ENCODE results near the gene CDK5R1. TPM values are rescaled to one million over a fixed set of nuclear protein-coding genes. Genes with fewer than 3 reads are reported as not detected.
"Not testable (repeated sequence)": the region's sequence is repeated elsewhere in the genome, so short reads cannot be mapped to it uniquely, and the experiment has no call there.

The CDK5R1 gene
- total RNA-seq, 1 experiment from 2014 or later, result 4.0 TPM

DNA sequence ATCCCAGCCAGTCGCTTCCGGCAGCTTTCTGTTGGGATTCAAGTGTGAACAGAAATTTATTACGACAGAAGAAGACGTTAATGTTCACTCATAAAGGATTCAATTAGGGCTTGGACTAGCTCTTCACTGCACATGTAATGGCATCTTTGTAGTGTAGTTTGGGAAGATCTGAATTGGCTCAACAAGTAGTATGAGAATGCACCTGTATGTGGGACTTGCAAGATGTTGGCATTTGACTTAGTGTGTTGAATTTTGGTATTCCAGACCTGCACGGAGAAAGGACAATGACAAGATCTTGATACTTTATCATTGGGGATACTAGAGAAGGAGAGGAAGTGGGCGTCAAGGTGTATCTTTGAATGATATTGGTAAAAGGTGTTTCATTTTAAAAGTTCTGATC is 41.3 kb upstream of the CDK5R1 start:
- ChIA-PET POLR2A (interaction anchor here (0.6 to 3.4 kb wide), 16 partner anchors 9 to 466 kb away, joined by 3 to 20 read pairs (median 4); partner anchors contain the start of genes CDK5R1 and ZNF207), CTCF (interaction anchor here (0.5 to 3.1 kb wide), 5 partner anchors 16 to 358 kb away, joined by 3 to 13 read pairs (median 5); no protein-coding TSS in a partner anchor)
- intact Hi-C loops (cut with micrococcal nuclease), result loop anchor here (2.0 to 10.0 kb wide), 2 partner anchors 91 to 193 kb away; partner anchors contain the start of gene ZNF207
- no peaks in the 10 kb centered on the region for H3K9me3 Mint-ChIP-seq (ENCODE audit: unreplicated experiment)
- H3K4me3 Mint-ChIP-seq (ENCODE audit: unreplicated experiment), result peak overlapping the region; percentile 91
- TF ChIP-seq, protein P1, sequence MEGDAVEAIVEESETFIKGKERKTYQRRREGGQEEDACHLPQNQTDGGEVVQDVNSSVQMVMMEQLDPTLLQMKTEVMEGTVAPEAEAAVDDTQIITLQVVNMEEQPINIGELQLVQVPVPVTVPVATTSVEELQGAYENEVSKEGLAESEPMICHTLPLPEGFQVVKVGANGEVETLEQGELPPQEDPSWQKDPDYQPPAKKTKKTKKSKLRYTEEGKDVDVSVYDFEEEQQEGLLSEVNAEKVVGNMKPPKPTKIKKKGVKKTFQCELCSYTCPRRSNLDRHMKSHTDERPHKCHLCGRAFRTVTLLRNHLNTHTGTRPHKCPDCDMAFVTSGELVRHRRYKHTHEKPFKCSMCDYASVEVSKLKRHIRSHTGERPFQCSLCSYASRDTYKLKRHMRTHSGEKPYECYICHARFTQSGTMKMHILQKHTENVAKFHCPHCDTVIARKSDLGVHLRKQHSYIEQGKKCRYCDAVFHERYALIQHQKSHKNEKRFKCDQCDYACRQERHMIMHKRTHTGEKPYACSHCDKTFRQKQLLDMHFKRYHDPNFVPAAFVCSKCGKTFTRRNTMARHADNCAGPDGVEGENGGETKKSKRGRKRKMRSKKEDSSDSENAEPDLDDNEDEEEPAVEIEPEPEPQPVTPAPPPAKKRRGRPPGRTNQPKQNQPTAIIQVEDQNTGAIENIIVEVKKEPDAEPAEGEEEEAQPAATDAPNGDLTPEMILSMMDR (IDR thresholded peaks at IDR 0.05; ENCODE audit: unreplicated experiment), result no peak
- H3K27ac Mint-ChIP-seq (ENCODE audit: low read depth, unreplicated experiment), result peak overlapping the region; percentile 78
- H3K36me3 Mint-ChIP-seq (ENCODE audit: insufficient read depth, unreplicated experiment), result peaks cover 50% of the 10 kb centered on the region
- peak; percentile 10 for DNase-seq (ENCODE audit: unreplicated experiment)
- peaks cover 19% of the 10 kb centered on the region for H3K4me1 Mint-ChIP-seq (ENCODE audit: insufficient read depth, unreplicated experiment)
- BruUV-seq (replicated peaks), result TSS peak; percentile 50
- no peaks in the 10 kb centered on the region for H3K27me3 Mint-ChIP-seq (ENCODE audit: insufficient read depth, unreplicated experiment)

DNA sequence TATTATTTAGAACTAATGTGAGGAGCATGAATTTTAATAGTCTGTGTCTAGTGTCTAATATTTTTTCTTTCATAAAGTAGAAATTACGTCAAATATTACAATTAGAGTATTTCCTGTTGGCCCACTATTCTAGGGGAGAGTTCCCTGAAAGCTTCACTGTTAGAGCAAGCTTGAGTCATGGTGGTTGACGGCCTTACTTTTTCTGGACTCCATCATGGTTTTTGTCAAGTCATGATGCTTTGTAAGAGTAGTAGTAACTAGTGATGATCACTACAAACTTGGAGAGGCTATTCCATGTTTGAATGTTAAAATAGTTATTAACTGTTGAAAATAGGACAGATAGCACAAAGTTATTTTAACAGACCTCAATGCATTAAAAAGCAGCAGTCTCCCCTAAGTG is 40.8 kb upstream of the CDK5R1 start:
- CTCF ChIA-PET, result interaction anchor here (1.1 to 1.2 kb wide), 3 partner anchors 13 to 17 kb away, joined by 3 to 5 read pairs (median 3); no protein-coding TSS in a partner anchor
- H3K4me1 Mint-ChIP-seq (ENCODE audit: insufficient read depth, unreplicated experiment), result peaks cover 19% of the 10 kb centered on the region
- no TSS peak for BruUV-seq (replicated peaks)
- TF ChIP-seq, protein P1 (IDR thresholded peaks at IDR 0.05; ENCODE audit: unreplicated experiment), result no peak
- POLR2A ChIA-PET, result interaction anchor here (0.6 to 3.4 kb wide), 8 partner anchors 16 to 95 kb away, joined by 3 to 20 read pairs (median 4); partner anchors contain the start of genes CDK5R1 and ZNF207
- intact Hi-C loops (cut with micrococcal nuclease), result loop anchor here (2.0 to 10.0 kb wide), 2 partner anchors 91 to 193 kb away; partner anchors contain the start of gene ZNF207
- H3K27me3 Mint-ChIP-seq (ENCODE audit: insufficient read depth, unreplicated experiment), result no peaks in the 10 kb centered on the region
- H3K9me3 Mint-ChIP-seq (ENCODE audit: unreplicated experiment), result no peaks in the 10 kb centered on the region
- H3K4me3 Mint-ChIP-seq (ENCODE audit: unreplicated experiment), result peak overlapping the region; percentile 91
- no peak for DNase-seq (ENCODE audit: unreplicated experiment)
- peak overlapping the region; percentile 78 for H3K27ac Mint-ChIP-seq (ENCODE audit: low read depth, unreplicated experiment)
- H3K36me3 Mint-ChIP-seq (ENCODE audit: insufficient read depth, unreplicated experiment), result peaks cover 54% of the 10 kb centered on the region

DNA sequence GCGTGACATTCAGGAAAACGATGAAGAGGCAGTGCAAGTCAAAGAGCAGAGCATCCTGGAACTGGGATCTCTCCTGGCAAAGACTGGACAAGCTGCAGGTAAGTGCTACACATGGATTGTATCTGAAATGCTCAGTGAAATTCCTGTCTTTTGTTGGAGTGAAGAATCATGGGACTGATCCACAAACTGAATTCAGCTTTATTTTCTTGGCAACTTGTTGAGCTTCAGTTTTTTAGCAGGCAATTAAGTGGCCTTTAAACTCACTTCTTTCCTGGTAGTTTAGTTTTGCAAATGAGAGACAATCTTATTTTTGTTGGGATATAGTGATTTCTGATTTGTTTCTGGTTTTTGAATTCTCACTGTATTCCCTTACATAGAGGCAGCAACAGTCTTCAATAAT is 39.8 kb upstream of the CDK5R1 start:
- intact Hi-C loops (cut with micrococcal nuclease), result loop anchor here (10.0 kb wide), 1 partner anchor 92 kb away; the partner anchor contains the start of gene ZNF207
- BruUV-seq (replicated peaks), result no TSS peak
- Mint-ChIP-seq H3K27me3 (ENCODE audit: insufficient read depth, unreplicated experiment) (no peaks in the 10 kb centered on the region), H3K4me3 (ENCODE audit: unreplicated experiment) (peak overlapping the region; percentile 91), H3K9me3 (ENCODE audit: unreplicated experiment) (no peaks in the 10 kb centered on the region), H3K36me3 (ENCODE audit: insufficient read depth, unreplicated experiment) (peaks cover 64% of the 10 kb centered on the region), H3K4me1 (ENCODE audit: insufficient read depth, unreplicated experiment) (peaks cover 19% of the 10 kb centered on the region), H3K27ac (ENCODE audit: low read depth, unreplicated experiment) (no peak overlapping the region)
- ChIA-PET CTCF (interaction anchor here (0.6 to 1.1 kb wide), 4 partner anchors 12 to 130 kb away, joined by 3 to 5 read pairs (median 4); no protein-coding TSS in a partner anchor), POLR2A (interaction anchor here (1.0 kb wide), 3 partner anchors 15 to 41 kb away, joined by 3 to 4 read pairs (median 3); partner anchors contain the start of gene CDK5R1)
- TF ChIP-seq, protein P1 (IDR thresholded peaks at IDR 0.05; ENCODE audit: unreplicated experiment), result no peak
- no peak for DNase-seq (ENCODE audit: unreplicated experiment)

DNA sequence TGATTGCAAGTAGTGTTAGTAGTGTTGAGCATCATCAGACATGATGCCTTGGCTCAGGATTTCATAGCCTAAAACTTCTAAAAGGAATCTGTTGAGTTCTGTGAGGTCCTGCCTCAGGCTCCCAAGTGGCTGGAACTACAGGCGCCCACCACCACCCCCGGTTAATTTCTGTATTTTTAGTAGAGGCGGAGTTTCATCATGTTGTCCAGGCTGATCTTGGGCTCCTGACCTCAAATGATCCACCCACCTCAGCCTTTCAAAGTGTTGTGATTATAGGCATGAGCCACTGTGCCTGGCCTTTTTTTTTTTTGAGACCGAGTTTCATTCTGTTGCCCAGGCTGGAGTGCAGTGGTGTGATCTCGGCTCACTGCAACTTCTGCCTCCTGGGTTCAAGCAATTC is 36.8 kb upstream of the CDK5R1 start:
- no peak for DNase-seq (ENCODE audit: unreplicated experiment)
- intact Hi-C loops (cut with micrococcal nuclease), result loop anchor here (10.0 kb wide), 1 partner anchor 95 kb away; the partner anchor contains the start of gene ZNF207
- Mint-ChIP-seq H3K9me3 (ENCODE audit: unreplicated experiment) (no peaks in the 10 kb centered on the region), H3K36me3 (ENCODE audit: insufficient read depth, unreplicated experiment) (peaks cover 90% of the 10 kb centered on the region), H3K4me1 (ENCODE audit: insufficient read depth, unreplicated experiment) (peaks cover 19% of the 10 kb centered on the region), H3K27me3 (ENCODE audit: insufficient read depth, unreplicated experiment) (no peaks in the 10 kb centered on the region), H3K27ac (ENCODE audit: low read depth, unreplicated experiment) (no peak overlapping the region), H3K4me3 (ENCODE audit: unreplicated experiment) (no peak overlapping the region)
- ChIA-PET POLR2A (interaction anchor here (0.6 to 1.2 kb wide), 2 partner anchors 12 to 40 kb away, joined by 3 read pairs; no protein-coding TSS in a partner anchor), CTCF (interaction anchor here (0.7 to 1.2 kb wide), 3 partner anchors 17 to 599 kb away, joined by 3 to 5 read pairs (median 3); no protein-coding TSS in a partner anchor)
- TF ChIP-seq, protein P1 (IDR thresholded peaks at IDR 0.05; ENCODE audit: unreplicated experiment), result no peak
- no TSS peak for BruUV-seq (replicated peaks)

DNA sequence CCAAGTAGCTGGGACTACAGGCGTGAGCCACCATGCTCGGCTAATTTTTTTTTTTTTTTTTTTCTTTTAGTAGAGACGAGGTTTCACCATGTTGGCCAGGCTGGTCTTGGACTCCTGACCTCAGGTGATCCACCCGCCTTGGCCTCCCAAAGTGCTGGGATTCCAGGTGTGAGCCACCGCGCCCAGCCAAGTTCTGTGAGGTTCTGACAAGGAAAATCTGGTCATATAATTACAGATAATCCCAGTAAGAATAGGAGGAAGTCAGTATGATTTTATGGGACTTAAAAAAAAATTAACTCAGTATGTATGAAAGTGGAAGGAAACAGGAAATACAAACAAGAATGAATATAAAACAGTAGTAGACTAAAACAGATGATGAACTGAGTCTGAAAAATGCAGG is 36.4 kb upstream of the CDK5R1 start:
- H3K4me3 Mint-ChIP-seq (ENCODE audit: unreplicated experiment); POLR2A ChIA-PET; DNase-seq (ENCODE audit: unreplicated experiment); H3K27me3 Mint-ChIP-seq (ENCODE audit: insufficient read depth, unreplicated experiment); H3K9me3 Mint-ChIP-seq (ENCODE audit: unreplicated experiment); intact Hi-C loops (cut with micrococcal nuclease); BruUV-seq (replicated peaks): not testable (repeated sequence)
- CTCF ChIA-PET, result interaction anchor here (0.7 kb wide), 1 partner anchor 16 kb away, joined by 5 read pairs; no protein-coding TSS in a partner anchor
- peaks cover 18% of the 10 kb centered on the region for H3K4me1 Mint-ChIP-seq (ENCODE audit: insufficient read depth, unreplicated experiment)
- H3K27ac Mint-ChIP-seq (ENCODE audit: low read depth, unreplicated experiment), result peak overlapping the region; percentile 46
- H3K36me3 Mint-ChIP-seq (ENCODE audit: insufficient read depth, unreplicated experiment), result peaks cover 90% of the 10 kb centered on the region
